ENCODE results near the gene ATF4.
"Not testable (repeated sequence)": the region's sequence is repeated elsewhere in the genome, so short reads cannot be mapped to it uniquely, and the experiment has no call there.

ATF4 gene

GRCh38 chr22:39504071-39504470, 16.3 kb upstream of the ATF4 start:
- peak overlapping the region; percentile 88 for H3K27ac ChIP-seq (replicated peaks)
- H3K4me3 ChIP-seq (replicated peaks; ENCODE audit: insufficient read depth, low read length), result peak overlapping the region; percentile 90; the same call in 1 of the 2 replicates
- no peak for TF ChIP-seq POLR2AphosphoS5 (IDR thresholded peaks at IDR 0.05; ENCODE audit: low read depth)
- DNase-seq (ENCODE audit: low read depth in 1 of 2, low spot score in 1 of 2), result no peak
- H3K27me3 ChIP-seq (ENCODE audit: insufficient read depth, poor library complexity, severe bottlenecking), result no peaks in the 10 kb centered on the region

GRCh38 chr22:39507021-39507420, 13.3 kb upstream of the ATF4 start:
- H3K4me3 ChIP-seq (replicated peaks; ENCODE audit: insufficient read depth, low read length); H3K27me3 ChIP-seq (ENCODE audit: insufficient read depth, poor library complexity, severe bottlenecking): not testable (repeated sequence)

GRCh38 chr22:39508393-39508792, 12.0 kb upstream of the ATF4 start:
- no peak overlapping the region for H3K4me3 ChIP-seq (replicated peaks; ENCODE audit: insufficient read depth, low read length)
- TF ChIP-seq SPI1 (IDR thresholded peaks at IDR 0.05; ENCODE audit: borderline replicate concordance, low read depth) (no peak), GABPA (IDR thresholded peaks at IDR 0.05; ENCODE audit: low read depth) (no peak), REST (IDR thresholded peaks at IDR 0.05; ENCODE audit: insufficient replicate concordance, low read depth) (no peak), CTCF (IDR thresholded peaks at IDR 0.05; ENCODE audit: insufficient read depth, low read length) (no peak), POLR2AphosphoS5 (IDR thresholded peaks at IDR 0.05; ENCODE audit: low read depth) (no peak)
- H3K27ac ChIP-seq (replicated peaks), result no peak overlapping the region
- no peaks in the 10 kb centered on the region for H3K27me3 ChIP-seq (ENCODE audit: insufficient read depth, poor library complexity, severe bottlenecking)
- DNase-seq (ENCODE audit: low read depth in 1 of 2, low spot score in 1 of 2), result no peak

More at GRCh38 chr22:39507021-39507420, 13.3 kb upstream of the ATF4 start:
- DNase-seq (ENCODE audit: low read depth in 1 of 2, low spot score in 1 of 2); H3K27ac ChIP-seq (replicated peaks): not testable (repeated sequence)

- H3K27me3 ChIP-seq (ENCODE audit: insufficient read depth, poor library complexity, severe bottlenecking), result no peaks in the 10 kb centered on the region
- TF ChIP-seq POLR2AphosphoS5 (IDR thresholded peaks at IDR 0.05; ENCODE audit: low read depth), result no peak
- TF ChIP-seq CTCF (IDR thresholded peaks at IDR 0.05; ENCODE audit: insufficient read depth, low read length), result no peak
- H3K4me3 ChIP-seq (replicated peaks; ENCODE audit: insufficient read depth, low read length), result no peak overlapping the region
These were observed 9.7 kb upstream of the ATF4 start for GRCh38 chr22:39510529-39511149.

GRCh38 chr22:39511226-39511625, 9.1 kb upstream of the ATF4 start:
- Histone ChIP-seq H3K27ac (replicated peaks) (no peak overlapping the region), H3K27me3 (ENCODE audit: insufficient read depth, poor library complexity, severe bottlenecking) (no peaks in the 10 kb centered on the region), H3K4me3 (replicated peaks; ENCODE audit: insufficient read depth, low read length) (no peak overlapping the region)
- TF ChIP-seq SPI1 (IDR thresholded peaks at IDR 0.05; ENCODE audit: borderline replicate concordance, low read depth) (no peak), CTCF (IDR thresholded peaks at IDR 0.05; ENCODE audit: insufficient read depth, low read length) (no peak), GABPA (IDR thresholded peaks at IDR 0.05; ENCODE audit: low read depth) (no peak), POLR2AphosphoS5 (IDR thresholded peaks at IDR 0.05; ENCODE audit: low read depth) (no peak), REST (IDR thresholded peaks at IDR 0.05; ENCODE audit: insufficient replicate concordance, low read depth) (no peak)
- no peak for DNase-seq (ENCODE audit: low read depth in 1 of 2, low spot score in 1 of 2)

More at GRCh38 chr22:39510529-39511149, 9.7 kb upstream of the ATF4 start:
- no peak overlapping the region for H3K27ac ChIP-seq (replicated peaks)
- DNase-seq (ENCODE audit: low read depth in 1 of 2, low spot score in 1 of 2), result no peak
